Measurements from ENCODE around the gene DHX16. TPM values are rescaled to one million over a fixed set of nuclear protein-coding genes. Genes with fewer than 3 reads are reported as not detected.
A peak's percentile ranks its signal among the peaks of the same experiment; 100 is the strongest.

DHX16 gene
- total and polyA plus RNA-seq, 9 of the 15 experiments (the other 6 are each of a cell fraction or from before 2014, with no cell fraction given), result 14.6 to 66.1 (median 47.5) TPM

- no peak for TF ChIP-seq TAF15 (IDR thresholded peaks at IDR 0.05; ENCODE audit: low read depth, low read length)
- TF ChIP-seq ZNF592 (IDR thresholded peaks at IDR 0.05), result no peak
- TF ChIP-seq TAF9B (IDR thresholded peaks at IDR 0.05; ENCODE audit: partially characterized antibody), result no peak
- TF ChIP-seq SREBF2 (CRISPR knock-in tag; IDR thresholded peaks at IDR 0.05), result no peak
- TF ChIP-seq, protein P1, sequence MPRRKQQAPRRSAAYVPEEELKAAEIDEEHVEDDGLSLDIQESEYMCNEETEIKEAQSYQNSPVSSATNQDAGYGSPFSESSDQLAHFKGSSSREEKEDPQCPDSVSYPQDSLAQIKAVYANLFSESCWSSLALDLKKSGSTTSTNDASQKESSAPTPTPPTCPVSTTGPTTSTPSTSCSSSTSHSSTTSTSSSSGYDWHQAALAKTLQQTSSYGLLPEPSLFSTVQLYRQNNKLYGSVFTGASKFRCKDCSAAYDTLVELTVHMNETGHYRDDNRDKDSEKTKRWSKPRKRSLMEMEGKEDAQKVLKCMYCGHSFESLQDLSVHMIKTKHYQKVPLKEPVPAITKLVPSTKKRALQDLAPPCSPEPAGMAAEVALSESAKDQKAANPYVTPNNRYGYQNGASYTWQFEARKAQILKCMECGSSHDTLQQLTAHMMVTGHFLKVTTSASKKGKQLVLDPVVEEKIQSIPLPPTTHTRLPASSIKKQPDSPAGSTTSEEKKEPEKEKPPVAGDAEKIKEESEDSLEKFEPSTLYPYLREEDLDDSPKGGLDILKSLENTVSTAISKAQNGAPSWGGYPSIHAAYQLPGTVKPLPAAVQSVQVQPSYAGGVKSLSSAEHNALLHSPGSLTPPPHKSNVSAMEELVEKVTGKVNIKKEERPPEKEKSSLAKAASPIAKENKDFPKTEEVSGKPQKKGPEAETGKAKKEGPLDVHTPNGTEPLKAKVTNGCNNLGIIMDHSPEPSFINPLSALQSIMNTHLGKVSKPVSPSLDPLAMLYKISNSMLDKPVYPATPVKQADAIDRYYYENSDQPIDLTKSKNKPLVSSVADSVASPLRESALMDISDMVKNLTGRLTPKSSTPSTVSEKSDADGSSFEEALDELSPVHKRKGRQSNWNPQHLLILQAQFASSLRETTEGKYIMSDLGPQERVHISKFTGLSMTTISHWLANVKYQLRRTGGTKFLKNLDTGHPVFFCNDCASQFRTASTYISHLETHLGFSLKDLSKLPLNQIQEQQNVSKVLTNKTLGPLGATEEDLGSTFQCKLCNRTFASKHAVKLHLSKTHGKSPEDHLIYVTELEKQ (CRISPR knock-in tag; IDR thresholded peaks at IDR 0.05), result no peak
- no peak for TF ChIP-seq FOXP4 (CRISPR knock-in tag; IDR thresholded peaks at IDR 0.05; ENCODE audit: borderline replicate concordance)
- TF ChIP-seq ELF2 (CRISPR knock-in tag; IDR thresholded peaks at IDR 0.05), result 0 out of 2 replicates have a peak, but pooled peaks have one; percentile 37
- TF ChIP-seq, protein P2, sequence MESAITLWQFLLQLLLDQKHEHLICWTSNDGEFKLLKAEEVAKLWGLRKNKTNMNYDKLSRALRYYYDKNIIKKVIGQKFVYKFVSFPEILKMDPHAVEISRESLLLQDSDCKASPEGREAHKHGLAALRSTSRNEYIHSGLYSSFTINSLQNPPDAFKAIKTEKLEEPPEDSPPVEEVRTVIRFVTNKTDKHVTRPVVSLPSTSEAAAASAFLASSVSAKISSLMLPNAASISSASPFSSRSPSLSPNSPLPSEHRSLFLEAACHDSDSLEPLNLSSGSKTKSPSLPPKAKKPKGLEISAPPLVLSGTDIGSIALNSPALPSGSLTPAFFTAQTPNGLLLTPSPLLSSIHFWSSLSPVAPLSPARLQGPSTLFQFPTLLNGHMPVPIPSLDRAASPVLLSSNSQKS (CRISPR knock-in tag; IDR thresholded peaks at IDR 0.05), result no peak
- TF ChIP-seq KAT2B (IDR thresholded peaks at IDR 0.05; ENCODE audit: low read depth, low read length), result no peak
- no peak for TF ChIP-seq KDM5B (IDR thresholded peaks at IDR 0.05; ENCODE audit: insufficient replicate concordance, low read depth, low read length)
- no peak for TF ChIP-seq STAG1 (CRISPR knock-in tag; IDR thresholded peaks at IDR 0.05; ENCODE audit: borderline replicate concordance)
- TF ChIP-seq ZNF23 (CRISPR knock-in tag; IDR thresholded peaks at IDR 0.05), result no peak
- no peak for TF ChIP-seq NELFE (IDR thresholded peaks at IDR 0.05; ENCODE audit: insufficient read depth, insufficient read length)
- TF ChIP-seq ATF3 (IDR thresholded peaks at IDR 0.05), result 0 out of 2 replicates have a peak, but pooled peaks have one; percentile 11
- no peak for TF ChIP-seq ATF3 (CRISPR knock-in tag; conservative IDR thresholded peaks at IDR 0.05)
These were observed 59.4 kb downstream of the DHX16 start (continued) for GRCh38 chr6:30613251-30614043.

Data from K562 (cell line).